Vagina (tissue), 2 donors: Measurements from ENCODE around the gene RABAC1. TPM values are rescaled to one million over a fixed set of nuclear protein-coding genes. Genes with fewer than 3 reads are reported as not detected.
"Not testable (repeated sequence)": the region's sequence is repeated elsewhere in the genome, so short reads cannot be mapped to it uniquely, and the experiment has no call there.

Source experiments
- DNase-seq, 2 donors: peaks; one replicate each; pipeline ENCODE4 v3.0.0-alpha.2; 2017; ENCODE audit errors: extremely low spot score in 2 of 2
- H3K27ac ChIP-seq: fragments of 200-600 bp; sonication (generic); one replicate; pipeline ENCODE4 v1.5.1; 2019
- H3K27me3 ChIP-seq: fragments of 200-600 bp; sonication (generic); one replicate; pipeline ENCODE4 v1.5.1; 2019
- H3K36me3 ChIP-seq, 2 donors: fragments of 200-600 bp; sonication (generic); one replicate each; pipeline ENCODE4 v1.5.1; 2017 to 2019
- H3K4me1 ChIP-seq: fragments of 200-600 bp; sonication (generic); one replicate; pipeline ENCODE4 v1.5.1; 2019
- H3K4me3 ChIP-seq, 2 donors: fragments of 200-600 bp; sonication (generic); 1 replicate in 1 of 2; 2 replicates in 1 of 2; pipeline ENCODE4 v1.5.1; 2016 to 2019
- H3K9me3 ChIP-seq: fragments of 200-600 bp; sonication (generic); one replicate; pipeline ENCODE4 v1.5.1; 2019
- CTCF ChIP-seq, 3 experiments: fragments of 450-650 bp in 2 of 3; fragments of 200-600 bp in 1 of 3; sonication (generic) in 1 of 3; IDR thresholded peaks; one replicate each; pipeline ENCODE4 v1.5.1; 2017 to 2019; ENCODE audit warnings: antibody characterized with exemption in 3 of 3, mild to moderate bottlenecking in 2 of 3, moderate library complexity in 2 of 3
- POLR2A ChIP-seq, 2 donors: fragments of 450-650 bp; IDR thresholded peaks; one replicate each; pipeline ENCODE4 v1.6.1; 2017; ENCODE audit warnings: antibody characterized with exemption in 2 of 2, mild to moderate bottlenecking in 2 of 2, moderate library complexity in 2 of 2
- POLR2AphosphoS5 ChIP-seq, 2 donors: sonication (generic); formaldehyde crosslinking; IDR thresholded peaks; one replicate each; pipeline ENCODE4 v1.9.0; 2017; ENCODE audit warnings: antibody characterized with exemption in 2 of 2, mild to moderate bottlenecking in 2 of 2, low read depth in 1 of 2; ENCODE audit not compliant: insufficient read depth in 1 of 2
- intact Hi-C: fragments of 100-400 bp; cut with DNase I; formaldehyde crosslinking; loops from one replicate; pipeline ENCODE4 v1.15.1; 2023
- total RNA-seq: library from RNA; depleted of rRNA; stranded (reverse); fragments of >200 nt; gene quantifications from one replicate; pipeline ENCODE4 v1.2.3, GENCODE V29; 2016

RABAC1 gene
- total RNA-seq, 1 donor from 2014 or later: 263 TPM

- Histone ChIP-seq H3K9me3 (no peaks in the 10 kb centered on the region), H3K4me3 (peak within 1 kb of the TSS; percentile 28 to 45), H3K36me3 (no peaks in the 10 kb centered on the region), H3K27me3 (peaks cover 15% of the 10 kb centered on the region), H3K4me1 (peaks cover 15% of the 10 kb centered on the region), H3K27ac (no peak within 1 kb of the TSS)
- TF ChIP-seq CTCF (IDR thresholded peaks at IDR 0.05): no peak
- no peak for TF ChIP-seq POLR2A (IDR thresholded peaks at IDR 0.05)
- no peak for TF ChIP-seq POLR2AphosphoS5 (IDR thresholded peaks at IDR 0.05; ENCODE audit: insufficient read depth in 1 of 2, low read depth in 1 of 2)
- intact Hi-C loops: no loop called here
- no peak for DNase-seq
Measured at GRCh38 chr19:41993612-41994483, 34.7 kb upstream of the RABAC1 start, which contains the start of gene ATP1A3. Gene ATP1A3 (minus strand): TSS chr19:41994230. CDS start chr19:41994076, 154 bp downstream.

- Histone ChIP-seq H3K4me1 (peaks cover 10% of the 10 kb centered on the region), H3K27me3 (peaks cover 15% of the 10 kb centered on the region)
- DNase-seq, H3K9me3 ChIP-seq, H3K4me3 ChIP-seq, H3K27ac ChIP-seq, H3K36me3 ChIP-seq, intact Hi-C loops: not testable (repeated sequence)
Measured at GRCh38 chr19:41991925-41992569, 32.9 kb upstream of the RABAC1 start.

DNA sequence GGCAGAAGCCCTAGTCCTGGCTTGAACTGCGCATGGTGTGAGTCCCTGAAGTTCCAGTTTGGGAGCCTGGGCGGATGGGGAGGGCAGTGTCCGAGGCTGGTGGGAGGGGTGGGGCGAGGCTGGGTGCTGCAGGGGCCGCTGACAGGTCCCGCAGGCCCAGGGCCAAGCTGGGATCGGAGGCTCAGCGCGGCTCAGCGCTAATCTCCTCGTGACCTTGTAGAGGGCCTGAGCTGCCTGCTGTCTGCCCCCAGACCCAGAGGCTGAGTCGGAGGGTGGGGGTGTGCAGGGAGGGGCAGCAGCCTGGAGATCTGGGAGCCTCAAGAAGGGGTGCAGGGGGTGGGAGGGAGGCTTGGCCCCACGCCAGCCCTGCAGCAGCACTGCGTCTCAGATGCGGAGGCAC is 31.9 kb upstream of the RABAC1 start:
- no peak for DNase-seq
- Histone ChIP-seq H3K4me3 (no peak overlapping the region), H3K27me3 (peaks cover 7% of the 10 kb centered on the region), H3K27ac (no peak overlapping the region), H3K36me3 (no peaks in the 10 kb centered on the region), H3K9me3 (no peaks in the 10 kb centered on the region), H3K4me1 (peaks cover 10% of the 10 kb centered on the region)
- intact Hi-C loops: no loop called here
- no peak for TF ChIP-seq POLR2A (IDR thresholded peaks at IDR 0.05)

DNA sequence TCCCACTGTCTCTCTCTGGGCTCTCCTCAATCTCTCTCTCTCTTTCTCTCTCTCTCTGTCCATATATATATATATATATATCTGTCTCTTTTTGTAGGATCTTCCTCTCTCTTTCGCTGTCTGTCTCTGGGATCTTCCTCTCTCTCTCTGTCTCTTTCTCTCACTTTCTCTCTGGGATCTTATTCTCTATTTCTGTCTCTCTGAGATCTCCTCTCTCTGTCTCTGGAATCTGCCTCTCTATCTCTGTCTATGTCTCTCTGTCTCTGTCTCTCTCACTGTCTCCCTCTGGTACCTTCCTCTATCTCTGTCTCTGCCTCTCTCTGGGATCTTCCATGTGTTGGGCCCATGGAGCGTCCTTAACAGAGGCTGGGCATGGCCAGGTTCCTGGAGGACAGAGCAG is 31.5 kb upstream of the RABAC1 start:
- intact Hi-C loops: no loop called here

GRCh38 chr19:41990028-41990427 is 30.9 kb upstream of the RABAC1 start:
- Histone ChIP-seq H3K36me3 (no peaks in the 10 kb centered on the region), H3K9me3 (no peaks in the 10 kb centered on the region), H3K27ac (no peak overlapping the region), H3K27me3 (peaks cover 7% of the 10 kb centered on the region), H3K4me3 (no peak overlapping the region), H3K4me1 (peaks cover 10% of the 10 kb centered on the region)
- intact Hi-C loops: no loop called here
- TF ChIP-seq POLR2AphosphoS5 (IDR thresholded peaks at IDR 0.05; ENCODE audit: insufficient read depth in 1 of 2, low read depth in 1 of 2) (no peak), CTCF (IDR thresholded peaks at IDR 0.05) (no peak), POLR2A (IDR thresholded peaks at IDR 0.05) (no peak)
- no peak for DNase-seq

More for the DNA sequence above, 31.5 kb upstream of the RABAC1 start:
- Histone ChIP-seq H3K9me3 (no peaks in the 10 kb centered on the region), H3K36me3 (no peaks in the 10 kb centered on the region), H3K27me3 (peaks cover 7% of the 10 kb centered on the region), H3K27ac (no peak overlapping the region), H3K4me1 (peaks cover 10% of the 10 kb centered on the region), H3K4me3 (no peak overlapping the region)
- TF ChIP-seq POLR2A (IDR thresholded peaks at IDR 0.05) (no peak), POLR2AphosphoS5 (IDR thresholded peaks at IDR 0.05; ENCODE audit: insufficient read depth in 1 of 2, low read depth in 1 of 2) (no peak), CTCF (IDR thresholded peaks at IDR 0.05) (no peak)
- no peak for DNase-seq

GRCh38 chr19:41988947-41989346 is 29.8 kb upstream of the RABAC1 start:
- Histone ChIP-seq H3K27ac (no peak overlapping the region), H3K9me3 (no peaks in the 10 kb centered on the region), H3K36me3 (no peaks in the 10 kb centered on the region), H3K27me3 (peaks cover 4% of the 10 kb centered on the region), H3K4me3 (no peak overlapping the region), H3K4me1 (peaks cover 5% of the 10 kb centered on the region)
- intact Hi-C loops: no loop called here
- no peak for DNase-seq
- TF ChIP-seq CTCF (IDR thresholded peaks at IDR 0.05) (no peak), POLR2A (IDR thresholded peaks at IDR 0.05) (no peak), POLR2AphosphoS5 (IDR thresholded peaks at IDR 0.05; ENCODE audit: insufficient read depth in 1 of 2, low read depth in 1 of 2) (no peak)
